Colonic mucosa (tissue), 4 donors: ENCODE results near the gene SYDE2. TPM values are rescaled to one million over a fixed set of nuclear protein-coding genes. Genes with fewer than 3 reads are reported as not detected.

Experiments used
- DNase-seq: peaks from one replicate; pipeline ENCODE4 v3.0.0-alpha.2; 2020
- H3K27ac ChIP-seq: fragments of 200-600 bp; one replicate; pipeline ENCODE4 v1.8.0; 2021
- H3K27me3 ChIP-seq: fragments of 200-600 bp; one replicate; pipeline ENCODE4 v1.8.0; 2021
- H3K36me3 ChIP-seq: fragments of 200-600 bp; one replicate; pipeline ENCODE4 v1.8.0; 2021
- H3K4me1 ChIP-seq: fragments of 200-600 bp; one replicate; pipeline ENCODE4 v1.8.0; 2021; ENCODE audit warnings: mild to moderate bottlenecking
- H3K4me3 ChIP-seq: fragments of 200-600 bp; one replicate; pipeline ENCODE4 v1.8.0; 2021
- H3K9ac ChIP-seq, 2 donors: one replicate each; pipeline ENCODE4 v1.7.0; 2013; ENCODE audit warnings: control low read depth in 2 of 2, low read depth in 2 of 2, low read length in 2 of 2
- H3K9me3 ChIP-seq: fragments of 200-600 bp; one replicate; pipeline ENCODE4 v1.8.0; 2021
- intact Hi-C: fragments of 100-400 bp; cut with DNase I; formaldehyde crosslinking; loops from one replicate; pipeline ENCODE4 v1.14.1; 2022
- total RNA-seq, 2 donors: library from RNA; stranded (reverse); fragmentation: NEBNext Ultra II Directional in 1 of 2; extraction: Animal tissue kit (Norgen Biotek cat#: 25700) in 1 of 2; gene quantifications; one replicate each; pipeline ENCODE4 v1.2.1, GENCODE V29; 2021
- TF ChIP-seq, protein P1 (sequence below): fragments of 200-600 bp; IDR thresholded peaks from one replicate; pipeline ENCODE4 v1.8.0; 2022; ENCODE audit warnings: antibody characterized with exemption, mild to moderate bottlenecking
- donor health status: healthy.
- donor health status: DM: no; HTN: no; CAD: no.
- donor health status: DM: no; HTN: no; CAD: no.

The SYDE2 gene
- total RNA-seq, 2 donors from 2014 or later: 6.5 to 14.6 TPM

DNA sequence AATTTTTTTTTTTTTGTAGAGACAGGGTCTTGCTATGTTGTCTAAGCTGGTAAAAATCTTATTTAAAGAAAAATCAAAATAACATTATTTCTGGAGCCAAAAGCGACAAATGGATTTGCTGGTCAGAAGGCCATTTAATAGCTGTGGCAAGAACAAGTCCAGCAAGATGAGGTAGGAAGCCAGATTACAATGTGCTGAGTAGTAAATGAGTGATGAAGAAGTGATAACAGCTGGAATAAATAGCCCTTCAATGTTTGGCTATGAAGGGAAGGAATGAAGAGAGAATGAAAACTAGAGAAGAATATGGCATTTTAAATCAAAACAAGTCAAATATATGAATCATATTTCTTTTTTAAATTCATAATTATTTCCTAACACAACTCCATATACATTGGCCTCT, 34.5 kb downstream of the SYDE2 start:
- Histone ChIP-seq H3K9ac (no peak overlapping the region), H3K36me3 (no peaks in the 10 kb centered on the region), H3K9me3 (no peaks in the 10 kb centered on the region), H3K4me3 (no peak overlapping the region), H3K4me1 (no peaks in the 10 kb centered on the region), H3K27me3 (no peaks in the 10 kb centered on the region), H3K27ac (no peak overlapping the region)
- TF ChIP-seq, protein P1, sequence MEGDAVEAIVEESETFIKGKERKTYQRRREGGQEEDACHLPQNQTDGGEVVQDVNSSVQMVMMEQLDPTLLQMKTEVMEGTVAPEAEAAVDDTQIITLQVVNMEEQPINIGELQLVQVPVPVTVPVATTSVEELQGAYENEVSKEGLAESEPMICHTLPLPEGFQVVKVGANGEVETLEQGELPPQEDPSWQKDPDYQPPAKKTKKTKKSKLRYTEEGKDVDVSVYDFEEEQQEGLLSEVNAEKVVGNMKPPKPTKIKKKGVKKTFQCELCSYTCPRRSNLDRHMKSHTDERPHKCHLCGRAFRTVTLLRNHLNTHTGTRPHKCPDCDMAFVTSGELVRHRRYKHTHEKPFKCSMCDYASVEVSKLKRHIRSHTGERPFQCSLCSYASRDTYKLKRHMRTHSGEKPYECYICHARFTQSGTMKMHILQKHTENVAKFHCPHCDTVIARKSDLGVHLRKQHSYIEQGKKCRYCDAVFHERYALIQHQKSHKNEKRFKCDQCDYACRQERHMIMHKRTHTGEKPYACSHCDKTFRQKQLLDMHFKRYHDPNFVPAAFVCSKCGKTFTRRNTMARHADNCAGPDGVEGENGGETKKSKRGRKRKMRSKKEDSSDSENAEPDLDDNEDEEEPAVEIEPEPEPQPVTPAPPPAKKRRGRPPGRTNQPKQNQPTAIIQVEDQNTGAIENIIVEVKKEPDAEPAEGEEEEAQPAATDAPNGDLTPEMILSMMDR: no peak
- intact Hi-C loops: no loop called here
- DNase-seq: no peak

DNA sequence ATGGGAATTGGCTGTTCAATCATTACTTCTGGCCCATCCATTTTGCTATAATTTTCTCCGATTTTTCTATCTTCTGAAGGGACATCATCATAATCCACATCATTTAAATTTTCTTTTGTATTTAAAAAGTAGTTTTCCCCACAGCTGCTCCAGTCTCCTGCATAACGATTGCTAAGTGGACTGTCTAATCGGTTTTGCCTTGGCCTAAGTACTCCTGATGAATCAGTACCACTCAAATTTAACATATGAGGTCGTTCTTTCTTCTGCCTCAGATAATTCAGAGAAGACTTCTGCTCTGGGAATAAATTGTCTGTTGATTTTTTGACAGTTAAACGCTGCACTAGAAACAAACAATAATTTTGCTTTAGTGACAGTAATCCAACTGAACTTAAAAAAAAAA, 41.9 kb downstream of the SYDE2 start:
- H3K36me3 ChIP-seq: no peaks in the 10 kb centered on the region
- no peak overlapping the region for H3K9ac ChIP-seq
- no peaks in the 10 kb centered on the region for H3K4me1 ChIP-seq
- H3K27me3 ChIP-seq: no peaks in the 10 kb centered on the region
- H3K9me3 ChIP-seq: peaks cover 4% of the 10 kb centered on the region
- no peak for DNase-seq
- no peak overlapping the region for H3K27ac ChIP-seq
- intact Hi-C loops: no loop called here
- no peak overlapping the region for H3K4me3 ChIP-seq
- TF ChIP-seq, protein P1: no peak

DNA sequence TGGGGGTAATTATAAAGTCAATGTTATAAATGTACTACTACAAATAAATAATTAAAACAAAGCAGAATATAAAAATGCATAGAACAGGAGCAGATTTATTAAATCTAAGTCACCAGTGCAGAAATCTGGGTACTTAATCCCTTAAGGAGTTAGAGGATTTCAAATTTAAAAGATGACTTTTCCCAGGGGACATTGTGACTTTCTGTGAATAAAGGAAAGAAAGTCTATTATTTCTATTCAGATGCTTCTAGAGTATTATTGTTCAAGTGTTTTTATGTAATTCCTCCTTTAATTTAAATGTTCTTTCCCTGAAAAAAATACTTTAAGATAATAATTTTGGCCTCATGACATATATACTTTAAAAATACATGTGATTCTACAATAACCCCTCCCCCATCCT, 43.4 kb downstream of the SYDE2 start:
- H3K36me3 ChIP-seq: no peaks in the 10 kb centered on the region

DNA sequence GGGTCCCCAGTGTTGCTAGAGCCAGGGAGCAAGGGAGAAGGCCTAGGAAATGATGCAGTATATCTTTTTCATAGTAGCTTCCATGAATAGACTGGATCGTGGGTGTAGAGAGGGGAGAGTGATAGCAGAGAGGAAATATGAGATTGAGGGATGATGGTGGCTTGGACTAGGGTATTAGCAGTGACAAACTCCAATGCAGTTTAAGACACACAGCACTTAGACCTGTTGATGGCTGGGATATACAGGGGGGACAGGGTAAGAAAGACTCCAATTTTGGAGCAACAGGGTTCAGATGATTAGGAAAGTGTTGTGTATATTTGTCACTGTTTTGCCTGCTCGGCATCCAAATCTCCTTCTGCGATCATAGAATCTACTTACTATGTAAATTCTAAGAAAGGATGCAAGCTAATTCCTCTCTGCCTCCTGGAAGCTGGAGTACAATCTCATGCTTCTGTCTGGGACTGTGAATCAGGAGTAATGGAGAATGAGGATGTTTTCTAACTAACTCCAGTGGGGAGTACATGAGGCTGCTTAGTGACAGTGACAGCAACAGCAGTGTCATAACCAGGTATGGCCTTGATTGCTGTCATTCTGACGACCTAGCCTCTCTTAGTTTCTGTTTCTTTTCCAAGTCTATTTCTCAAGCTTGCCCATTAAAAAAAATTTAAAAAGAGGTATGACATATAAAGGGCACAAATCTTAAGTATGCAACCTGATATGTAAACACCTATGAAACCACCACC, 47.5 kb downstream of the SYDE2 start:
- Histone ChIP-seq H3K9me3 (peaks cover 4% of the 10 kb centered on the region), H3K27ac (no peak overlapping the region), H3K27me3 (no peaks in the 10 kb centered on the region), H3K9ac (no peak overlapping the region), H3K36me3 (no peaks in the 10 kb centered on the region), H3K4me3 (no peak overlapping the region), H3K4me1 (no peaks in the 10 kb centered on the region)
- TF ChIP-seq, protein P1: no peak
- DNase-seq: no peak
- intact Hi-C loops: no loop called here

More for the DNA sequence above, 43.4 kb downstream of the SYDE2 start:
- TF ChIP-seq, protein P1: no peak
- Histone ChIP-seq H3K9ac (no peak overlapping the region), H3K9me3 (peaks cover 4% of the 10 kb centered on the region), H3K27me3 (no peaks in the 10 kb centered on the region), H3K4me1 (no peaks in the 10 kb centered on the region), H3K27ac (no peak overlapping the region), H3K4me3 (no peak overlapping the region)
- DNase-seq: no peak
- intact Hi-C loops: no loop called here

DNA sequence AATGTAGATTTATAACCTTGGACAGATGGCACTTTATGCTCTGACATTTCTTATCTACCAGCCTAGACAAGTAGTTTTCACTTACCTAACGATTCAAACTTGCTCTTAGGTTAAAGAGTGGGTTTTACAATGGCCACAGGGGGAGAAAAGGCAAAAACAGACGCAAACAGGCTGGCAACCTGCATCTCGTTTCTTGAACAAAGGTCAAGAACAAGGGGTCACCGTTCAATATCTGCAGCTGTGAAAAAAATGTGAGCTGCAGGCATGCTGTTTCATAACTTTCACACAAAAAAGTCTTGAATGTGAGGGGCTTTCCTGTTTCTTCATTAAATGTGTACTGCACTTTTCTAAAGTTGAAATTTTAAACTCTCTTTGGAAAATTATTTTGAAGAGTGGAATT, 49.4 kb downstream of the SYDE2 start:
- Histone ChIP-seq H3K9ac (no peak overlapping the region), H3K27me3 (no peaks in the 10 kb centered on the region), H3K4me3 (no peak overlapping the region), H3K9me3 (no peaks in the 10 kb centered on the region), H3K27ac (no peak overlapping the region), H3K4me1 (no peaks in the 10 kb centered on the region), H3K36me3 (no peaks in the 10 kb centered on the region)
- TF ChIP-seq, protein P1: no peak
- no peak for DNase-seq
- intact Hi-C loops: no loop called here
